ENCODE measurements around the gene YPEL3.
"Not testable (repeated sequence)": the region's sequence is repeated elsewhere in the genome, so short reads cannot be mapped to it uniquely, and the experiment has no call there.

The YPEL3 gene

DNA sequence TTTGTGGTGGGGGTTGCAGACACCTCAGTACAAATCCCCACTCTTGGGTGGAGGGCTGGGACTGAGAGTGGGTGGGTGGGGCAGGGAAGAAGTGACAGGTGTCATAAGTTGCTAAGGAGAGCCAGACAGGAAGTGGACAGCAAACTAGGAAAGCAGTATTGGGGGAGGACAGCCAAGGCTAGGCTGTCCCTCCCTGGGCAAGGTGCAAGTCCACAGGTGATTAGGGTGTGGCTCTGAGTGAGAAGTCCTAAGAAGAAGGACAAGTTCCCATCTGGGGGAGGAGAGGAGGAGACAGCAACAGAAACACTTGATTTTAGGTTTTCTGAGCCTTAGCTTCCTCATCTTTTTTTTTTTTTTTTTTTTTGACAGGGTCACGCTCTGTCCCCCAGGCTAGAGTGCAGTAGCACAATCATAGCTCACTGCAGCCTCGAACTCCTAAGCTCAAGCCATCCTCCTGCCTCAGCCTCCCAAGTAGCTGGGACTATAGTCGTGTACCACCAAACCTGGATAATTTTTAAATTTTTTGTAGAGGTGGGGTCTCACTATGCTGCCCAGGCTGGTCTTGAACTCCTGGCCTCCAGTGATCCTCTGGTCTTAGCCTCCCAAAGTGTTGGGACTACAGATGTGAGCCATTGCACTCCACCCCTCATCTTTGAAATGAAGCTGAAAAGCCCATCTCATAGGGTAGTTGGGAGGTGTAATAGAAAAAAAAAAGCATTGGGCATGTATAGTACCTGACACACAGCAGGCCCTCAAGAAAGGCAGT lies 24.5 kb upstream of the YPEL3 start:
- in situ Hi-C loops (cut with MboI; ENCODE audit: low pct_unique_long_range_greater_than_20kb, low sequenced_read_pairs), result no loop called here

GRCh38 chr16:30119428-30119827 lies 23.4 kb upstream of the YPEL3 start:
- in situ Hi-C loops (cut with MboI; ENCODE audit: low pct_unique_long_range_greater_than_20kb, low sequenced_read_pairs), result no loop called here
- DNase-seq, result no peak

More for the DNA sequence above, 24.5 kb upstream of the YPEL3 start:
- DNase-seq, result no peak

- in situ Hi-C loops (cut with MboI; ENCODE audit: low pct_unique_long_range_greater_than_20kb, low sequenced_read_pairs), result no loop called here
- no peak for DNase-seq
These were observed 21.8 kb upstream of the YPEL3 start for GRCh38 chr16:30117768-30118167.

DNA sequence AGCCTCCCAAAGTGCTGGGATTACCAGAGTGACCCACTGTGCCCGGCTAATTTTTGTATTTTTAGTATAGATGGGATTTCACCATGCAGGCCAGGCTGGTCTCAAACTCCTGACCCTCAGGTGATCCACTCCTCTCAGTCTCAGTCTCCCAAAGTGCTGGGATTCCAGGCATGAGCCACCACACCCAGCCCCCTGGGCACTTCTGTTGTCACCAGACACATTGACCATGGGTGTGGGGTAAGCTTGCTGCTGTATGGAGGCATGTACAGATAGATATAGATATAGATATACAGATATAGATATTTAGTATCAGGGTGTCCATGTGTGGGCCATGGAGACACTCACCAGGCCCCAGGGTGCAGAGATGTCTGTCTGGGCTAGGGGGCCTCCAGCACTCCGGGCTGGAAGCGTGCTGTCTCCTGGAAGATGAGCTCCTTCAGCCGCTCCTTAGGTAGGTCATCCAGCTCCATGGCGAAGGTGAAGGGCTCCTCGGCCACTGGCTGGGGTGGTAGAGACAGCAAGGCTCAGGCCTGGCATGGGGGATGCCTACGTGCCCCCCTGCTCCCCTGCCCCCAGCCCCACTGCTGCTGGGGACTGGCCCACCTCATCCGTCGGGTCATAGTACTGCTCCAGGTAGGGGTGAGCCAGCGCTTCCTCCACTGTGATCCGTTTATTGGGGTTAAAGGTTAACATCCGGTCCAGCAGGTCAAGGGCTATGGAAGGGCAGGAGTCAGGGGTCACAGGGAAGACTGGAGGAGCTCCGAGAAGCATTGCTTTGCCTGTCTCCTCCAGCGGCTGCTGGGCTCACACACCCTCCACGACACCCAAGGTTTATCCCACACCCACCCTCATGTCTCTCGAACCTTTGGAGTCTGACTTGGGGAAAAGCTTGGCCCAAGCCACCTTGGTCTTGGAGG lies 20.5 kb upstream of the YPEL3 start:
- no peak for DNase-seq
- in situ Hi-C loops (cut with MboI; ENCODE audit: low pct_unique_long_range_greater_than_20kb, low sequenced_read_pairs), result no loop called here

- no peak for DNase-seq
- in situ Hi-C loops (cut with MboI; ENCODE audit: low pct_unique_long_range_greater_than_20kb, low sequenced_read_pairs), result no loop called here
These were observed 19.2 kb upstream of the YPEL3 start for GRCh38 chr16:30115238-30115637.

- DNase-seq; in situ Hi-C loops (cut with MboI; ENCODE audit: low pct_unique_long_range_greater_than_20kb, low sequenced_read_pairs): not testable (repeated sequence)
These were observed 18.8 kb upstream of the YPEL3 start for GRCh38 chr16:30114833-30115232.

GRCh38 chr16:30114411-30114810 lies 18.4 kb upstream of the YPEL3 start:
- in situ Hi-C loops (cut with MboI; ENCODE audit: low pct_unique_long_range_greater_than_20kb, low sequenced_read_pairs), result no loop called here
- DNase-seq, result no peak

- no peak for DNase-seq
These were observed 17.8 kb upstream of the YPEL3 start for GRCh38 chr16:30113711-30114333.

DNA sequence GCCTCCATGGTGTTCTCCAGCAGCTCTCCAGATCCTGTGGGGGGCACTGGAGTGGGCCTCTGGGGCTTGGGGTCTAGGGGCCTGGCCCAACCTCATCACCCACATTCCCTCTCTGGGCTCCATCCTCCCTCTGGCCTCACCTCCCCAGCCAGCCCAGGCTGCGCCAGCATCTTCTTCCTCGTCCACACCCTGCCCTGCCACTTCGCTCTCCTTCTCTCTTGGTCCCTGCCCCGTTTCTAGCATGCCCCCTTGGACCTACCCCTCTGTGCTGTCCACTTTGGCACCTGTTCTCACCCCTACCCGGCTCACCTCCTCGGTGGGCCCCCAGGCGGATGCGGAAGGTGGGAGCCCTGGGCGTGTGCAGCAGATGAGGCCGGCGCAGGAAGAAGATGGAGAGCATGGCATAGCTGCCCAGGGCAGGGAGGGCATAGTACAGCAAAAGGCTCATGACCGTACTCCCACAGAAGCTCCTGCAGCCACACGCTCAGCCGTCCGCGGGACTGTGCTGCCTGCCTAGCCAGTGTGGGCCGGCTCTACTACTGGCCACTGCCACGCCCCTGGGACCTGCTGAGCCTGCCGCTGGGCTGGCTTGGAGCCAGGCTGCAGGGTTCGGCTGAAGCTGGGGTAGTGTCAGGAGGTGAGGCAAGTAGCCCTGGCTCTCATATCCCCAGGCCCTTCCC lies 17.2 kb upstream of the YPEL3 start, which contains the start of gene GDPD3:
Gene GDPD3, minus strand, starts transcription at position 507 of the 680 bp plus-strand sequence. Its CDS starts 59 bp downstream, at position 448.
- no peak for DNase-seq
- in situ Hi-C loops (cut with MboI; ENCODE audit: low pct_unique_long_range_greater_than_20kb, low sequenced_read_pairs), result no loop called here

More at GRCh38 chr16:30113711-30114333, 17.8 kb upstream of the YPEL3 start:
- in situ Hi-C loops (cut with MboI; ENCODE audit: low pct_unique_long_range_greater_than_20kb, low sequenced_read_pairs), result no loop called here

DNA sequence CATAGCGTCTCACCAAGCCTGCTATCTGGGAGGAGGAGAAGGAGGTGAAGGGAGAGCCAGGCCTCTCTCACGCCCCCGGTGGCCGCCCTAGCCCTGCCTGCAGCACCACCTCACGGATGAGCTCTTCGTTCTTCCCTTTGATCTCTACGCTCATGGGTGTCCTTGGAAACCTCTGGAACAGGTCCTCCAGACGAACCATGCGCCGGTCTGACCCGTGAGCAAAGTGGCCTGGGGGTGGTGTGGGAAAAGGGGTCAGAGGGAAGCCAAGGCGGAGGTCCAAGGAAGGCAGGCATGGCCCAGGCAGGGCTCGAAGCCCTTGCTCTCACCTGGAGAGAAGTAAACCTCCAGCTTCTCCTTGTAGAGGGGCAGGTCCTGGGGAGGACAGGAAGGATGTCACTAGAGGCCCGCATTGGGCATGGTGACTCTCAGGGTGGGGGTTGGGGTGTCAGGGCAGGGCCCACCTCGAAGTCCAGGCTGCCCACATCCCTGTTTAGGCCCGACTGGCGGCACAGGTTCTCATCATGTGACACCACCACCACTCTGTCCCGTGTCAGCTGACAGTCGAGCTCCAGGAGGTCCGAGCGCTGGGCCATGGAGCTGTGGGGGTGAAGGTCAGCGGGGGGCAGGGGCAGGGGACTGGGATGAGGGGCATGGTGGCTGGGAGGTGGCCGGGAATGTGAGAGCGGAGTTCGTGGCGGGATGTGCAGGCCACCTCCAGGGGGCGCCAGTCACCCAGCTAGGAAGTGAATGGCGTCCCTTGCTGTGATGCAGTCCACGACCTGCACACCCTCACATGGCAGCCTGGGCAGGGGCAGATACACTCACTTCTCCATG lies 16.4 kb upstream of the YPEL3 start:
- DNase-seq, result peak; percentile 45
- in situ Hi-C loops (cut with MboI; ENCODE audit: low pct_unique_long_range_greater_than_20kb, low sequenced_read_pairs), result no loop called here

DNA sequence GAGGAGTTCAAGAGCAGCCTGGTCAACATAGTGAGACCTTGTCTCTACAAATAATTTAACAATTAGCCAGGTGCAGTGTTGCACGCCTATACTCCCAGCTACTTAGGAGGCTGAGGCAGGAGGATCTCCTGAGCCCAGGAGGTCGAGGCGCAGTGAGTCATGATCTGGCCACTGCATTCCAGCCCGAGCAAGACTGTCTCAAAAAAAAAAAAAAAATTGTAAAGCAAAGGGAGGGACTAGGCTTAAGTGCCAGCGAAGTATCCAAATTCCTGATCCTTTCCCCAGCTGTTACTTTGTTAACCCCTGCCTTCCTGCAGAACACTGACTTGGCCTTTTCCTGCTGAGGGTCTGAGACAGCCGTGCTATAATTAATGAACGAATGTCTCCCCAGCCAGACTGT lies 14.6 kb upstream of the YPEL3 start:
- no peak for DNase-seq
- in situ Hi-C loops (cut with MboI; ENCODE audit: low pct_unique_long_range_greater_than_20kb, low sequenced_read_pairs), result no loop called here

- no peak for DNase-seq
- in situ Hi-C loops (cut with MboI; ENCODE audit: low pct_unique_long_range_greater_than_20kb, low sequenced_read_pairs), result no loop called here
These were observed 12.2 kb upstream of the YPEL3 start for GRCh38 chr16:30108059-30108850.

DNA sequence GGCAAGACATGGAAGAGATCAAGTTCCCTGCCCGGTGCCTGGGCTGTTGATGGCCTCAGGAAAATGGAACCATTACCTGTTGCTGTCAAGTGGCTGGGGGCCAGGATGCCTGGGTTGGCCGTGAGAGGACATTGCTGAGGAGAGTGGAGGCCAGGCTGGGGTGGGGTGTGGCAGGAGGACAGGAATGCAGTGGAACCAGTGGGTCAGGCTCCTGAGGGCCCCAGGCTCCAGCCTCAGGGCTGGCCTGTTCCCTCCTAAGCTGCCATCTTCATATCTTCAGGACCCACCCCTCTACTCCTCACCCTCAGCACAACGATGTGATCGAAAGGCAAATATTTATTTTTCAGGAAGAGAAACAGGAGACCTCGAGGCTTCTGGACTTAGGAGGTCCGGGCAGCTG lies 8.5 kb upstream of the YPEL3 start:
- no peak for DNase-seq
- in situ Hi-C loops (cut with MboI; ENCODE audit: low pct_unique_long_range_greater_than_20kb, low sequenced_read_pairs), result no loop called here

GRCh38 chr16:30104090-30104489 lies 8.1 kb upstream of the YPEL3 start:
- in situ Hi-C loops (cut with MboI; ENCODE audit: low pct_unique_long_range_greater_than_20kb, low sequenced_read_pairs), result no loop called here
- no peak for DNase-seq

- in situ Hi-C loops (cut with MboI; ENCODE audit: low pct_unique_long_range_greater_than_20kb, low sequenced_read_pairs), result no loop called here
- DNase-seq, result peak; percentile 48
These were observed 1.0 kb upstream of the YPEL3 start for GRCh38 chr16:30096862-30097563.

GRCh38 chr16:30095166-30096078 lies 591 bp downstream of the YPEL3 start:
- in situ Hi-C loops (cut with MboI; ENCODE audit: low pct_unique_long_range_greater_than_20kb, low sequenced_read_pairs), result no loop called here
- no peak for DNase-seq
